Stimulated activated CD4-positive, alpha-beta T cell treated with anti-CD3 and anti-CD28 coated beads, Interleukin-4, amount 100 ng/mL, for 1 hour (primary cell): ENCODE data around the gene TUBB4B.

ENCODE experiments used
- DNase-seq: peaks from one replicate; pipeline ENCODE4 v3.0.0-alpha.2; 2020

The TUBB4B gene

GRCh38 chr9:137213160-137214060, 27.7 kb upstream of the TUBB4B start:
- no peak for DNase-seq

- DNase-seq, result no peak
Measured at GRCh38 chr9:137214620-137215019, 26.5 kb upstream of the TUBB4B start.

- no peak for DNase-seq
Measured at GRCh38 chr9:137215196-137215986, 25.7 kb upstream of the TUBB4B start.

- no peak for DNase-seq
Measured at GRCh38 chr9:137216188-137216965, 24.7 kb upstream of the TUBB4B start.

GRCh38 chr9:137217276-137218211, 23.5 kb upstream of the TUBB4B start:
- no peak for DNase-seq

- DNase-seq, result no peak
Measured at GRCh38 chr9:137218212-137218753, 22.8 kb upstream of the TUBB4B start.

- DNase-seq, result no peak
Measured at GRCh38 chr9:137218754-137219271, 22.3 kb upstream of the TUBB4B start.

- DNase-seq, result no peak
Measured at GRCh38 chr9:137219757-137220316, 21.2 kb upstream of the TUBB4B start.

GRCh38 chr9:137220317-137221094, 20.6 kb upstream of the TUBB4B start:
- DNase-seq, result no peak

- no peak for DNase-seq
Measured at GRCh38 chr9:137221095-137221505, 20.0 kb upstream of the TUBB4B start.

GRCh38 chr9:137221506-137222111, 19.5 kb upstream of the TUBB4B start:
- DNase-seq, result peak; percentile 42

GRCh38 chr9:137222190-137223077, 18.7 kb upstream of the TUBB4B start, which contains the start of gene RNF208:
TSS of gene RNF208 (minus strand) at chr9:137222240. CDS start at chr9:137221212, 1,028 bp downstream.
- DNase-seq, result no peak

GRCh38 chr9:137223078-137223970, 17.8 kb upstream of the TUBB4B start:
- peak; percentile 98 for DNase-seq

- no peak for DNase-seq
Measured at GRCh38 chr9:137224830-137225694, 16.0 kb upstream of the TUBB4B start, which contains the start of gene CYSRT1. TSS of gene CYSRT1 (plus strand) at chr9:137225174. CDS start at chr9:137225622, 448 bp downstream.

- no peak for DNase-seq
Measured at GRCh38 chr9:137225699-137226331, 15.3 kb upstream of the TUBB4B start.
